Parathyroid adenoma (tissue), 2 donors: ENCODE measurements around the gene TMEM163.

Experiments
- H2AFZ ChIP-seq: fragments of 300-600 bp; sonication (generic); one replicate; pipeline ENCODE4 v1.7.0; 2017; ENCODE audit warnings: antibody characterized with exemption, mild to moderate bottlenecking
- H3K27ac ChIP-seq: fragments of 300-600 bp; sonication (generic); one replicate; pipeline ENCODE4 v1.7.0; 2017
- H3K27me3 ChIP-seq: fragments of 300-600 bp; sonication (generic); one replicate; pipeline ENCODE4 v1.7.0; 2017; ENCODE audit warnings: low read length; ENCODE audit not compliant: control insufficient read depth, insufficient read depth
- H3K36me3 ChIP-seq: fragments of 300-600 bp; sonication (generic); one replicate; pipeline ENCODE4 v1.7.0; 2017; ENCODE audit warnings: low read length; ENCODE audit not compliant: control insufficient read depth, insufficient read depth
- H3K4me1 ChIP-seq: fragments of 300-600 bp; sonication (generic); one replicate; pipeline ENCODE4 v1.7.0; 2017; ENCODE audit warnings: control low read depth
- H3K4me2 ChIP-seq: fragments of 300-600 bp; sonication (generic); one replicate; pipeline ENCODE4 v1.7.0; 2017; ENCODE audit warnings: low read length
- H3K4me3 ChIP-seq: fragments of 300-600 bp; sonication (generic); one replicate; pipeline ENCODE4 v1.7.0; 2017; ENCODE audit warnings: low read depth, low read length
- H3K79me2 ChIP-seq: fragments of 300-600 bp; sonication (generic); one replicate; pipeline ENCODE4 v1.7.0; 2017; ENCODE audit warnings: control low read depth
- H3K9ac ChIP-seq: fragments of 300-600 bp; sonication (generic); one replicate; pipeline ENCODE4 v1.7.0; 2017; ENCODE audit warnings: mild to moderate bottlenecking
- H3K9me3 ChIP-seq: fragments of 300-600 bp; sonication (generic); one replicate; pipeline ENCODE4 v1.7.0; 2017; ENCODE audit warnings: low read length; ENCODE audit not compliant: control insufficient read depth
- TF ChIP-seq, protein P1 (sequence below): fragments of 300-600 bp; sonication (generic); IDR thresholded peaks from one replicate; pipeline ENCODE4 v1.7.0; 2017; ENCODE audit warnings: antibody characterized with exemption, mild to moderate bottlenecking
- donor health status: primary hyperparathyroidism.

TMEM163 gene

DNA sequence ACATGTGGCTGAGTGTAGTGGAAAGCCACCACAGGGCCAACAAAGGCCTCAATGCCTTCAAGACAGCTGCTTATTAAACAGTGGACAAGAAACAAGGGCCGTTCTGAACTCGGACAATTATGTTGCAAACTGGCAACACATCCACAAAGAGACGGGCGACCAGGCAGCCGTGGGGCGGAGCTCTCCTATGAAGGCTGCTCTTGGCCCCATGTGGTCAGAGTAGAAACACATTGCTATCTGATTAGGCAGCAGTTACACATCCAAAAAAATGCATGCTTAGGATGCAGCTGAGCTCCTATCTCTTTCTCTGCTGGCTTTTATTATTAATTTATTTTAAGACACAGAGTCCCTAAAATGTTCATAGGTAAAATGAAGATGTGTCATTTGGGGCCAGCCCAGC is 163.4 kb downstream of the TMEM163 start:
- Histone ChIP-seq H3K36me3 (no peaks in the 10 kb centered on the region), H3K4me2 (no peak overlapping the region), H3K79me2 (no peaks in the 10 kb centered on the region), H2AFZ (no peak overlapping the region), H3K9ac (no peak overlapping the region), H3K4me1 (no peaks in the 10 kb centered on the region), H3K27ac (no peak overlapping the region), H3K27me3 (no peaks in the 10 kb centered on the region), H3K9me3 (no peaks in the 10 kb centered on the region), H3K4me3 (no peak overlapping the region)
- TF ChIP-seq, protein P1, sequence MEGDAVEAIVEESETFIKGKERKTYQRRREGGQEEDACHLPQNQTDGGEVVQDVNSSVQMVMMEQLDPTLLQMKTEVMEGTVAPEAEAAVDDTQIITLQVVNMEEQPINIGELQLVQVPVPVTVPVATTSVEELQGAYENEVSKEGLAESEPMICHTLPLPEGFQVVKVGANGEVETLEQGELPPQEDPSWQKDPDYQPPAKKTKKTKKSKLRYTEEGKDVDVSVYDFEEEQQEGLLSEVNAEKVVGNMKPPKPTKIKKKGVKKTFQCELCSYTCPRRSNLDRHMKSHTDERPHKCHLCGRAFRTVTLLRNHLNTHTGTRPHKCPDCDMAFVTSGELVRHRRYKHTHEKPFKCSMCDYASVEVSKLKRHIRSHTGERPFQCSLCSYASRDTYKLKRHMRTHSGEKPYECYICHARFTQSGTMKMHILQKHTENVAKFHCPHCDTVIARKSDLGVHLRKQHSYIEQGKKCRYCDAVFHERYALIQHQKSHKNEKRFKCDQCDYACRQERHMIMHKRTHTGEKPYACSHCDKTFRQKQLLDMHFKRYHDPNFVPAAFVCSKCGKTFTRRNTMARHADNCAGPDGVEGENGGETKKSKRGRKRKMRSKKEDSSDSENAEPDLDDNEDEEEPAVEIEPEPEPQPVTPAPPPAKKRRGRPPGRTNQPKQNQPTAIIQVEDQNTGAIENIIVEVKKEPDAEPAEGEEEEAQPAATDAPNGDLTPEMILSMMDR, result no peak

DNA sequence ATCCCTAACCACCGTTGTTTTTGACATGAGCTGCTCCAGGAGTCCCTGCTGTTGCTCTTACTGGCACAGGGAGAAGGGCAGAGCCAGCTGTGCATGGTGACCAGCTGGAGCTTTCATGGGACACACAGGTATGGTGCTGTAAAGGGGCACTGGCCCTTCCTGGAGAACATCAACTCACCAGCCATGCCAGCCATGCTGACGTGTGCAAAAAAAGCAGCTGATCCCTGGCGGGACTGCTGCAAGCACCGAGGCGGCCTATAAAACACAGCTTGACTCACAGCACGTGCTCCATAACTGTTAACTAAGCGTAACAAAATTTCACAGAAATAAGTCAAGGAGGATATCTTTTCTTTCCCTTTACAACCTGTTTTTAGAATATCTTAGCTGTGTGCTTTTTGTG is 165.1 kb downstream of the TMEM163 start:
- Histone ChIP-seq H3K4me1 (no peaks in the 10 kb centered on the region), H3K9ac (no peak overlapping the region), H3K4me3 (no peak overlapping the region), H3K27ac (no peak overlapping the region), H3K9me3 (no peaks in the 10 kb centered on the region), H3K4me2 (no peak overlapping the region), H3K27me3 (no peaks in the 10 kb centered on the region), H2AFZ (no peak overlapping the region), H3K79me2 (no peaks in the 10 kb centered on the region), H3K36me3 (no peaks in the 10 kb centered on the region)
- TF ChIP-seq, protein P1, result no peak

DNA sequence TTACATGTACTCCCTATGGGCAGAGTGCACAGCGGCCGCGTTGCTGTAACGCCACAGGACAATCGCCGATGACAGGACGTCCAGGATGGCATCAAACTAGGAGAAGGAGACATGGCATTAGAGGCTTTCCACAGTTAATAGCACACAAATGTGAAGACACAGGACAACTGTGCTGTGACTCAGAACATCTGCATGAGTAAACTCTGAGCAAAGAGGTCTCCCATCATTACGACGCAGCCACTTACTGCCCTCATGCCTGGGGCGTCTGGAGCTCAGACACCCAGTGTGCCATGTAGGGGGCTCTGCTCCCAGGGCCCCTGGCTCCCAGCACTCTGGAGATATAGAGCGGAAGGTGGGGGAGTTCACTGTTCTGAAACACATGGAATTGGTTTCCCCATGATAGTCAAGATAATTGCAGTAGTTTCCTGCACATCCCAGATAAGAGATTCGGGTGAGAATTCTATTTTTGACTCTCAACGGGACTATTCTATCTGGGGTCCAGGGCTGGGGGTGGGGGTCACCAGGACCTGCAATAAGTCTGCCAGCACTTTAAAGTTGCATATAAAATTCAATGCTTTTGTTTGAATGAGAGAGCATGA is 168.1 kb downstream of the TMEM163 start:
- Histone ChIP-seq H3K79me2 (no peaks in the 10 kb centered on the region), H3K9ac (no peak overlapping the region), H3K4me1 (no peaks in the 10 kb centered on the region), H3K27ac (no peak overlapping the region), H3K27me3 (no peaks in the 10 kb centered on the region), H2AFZ (no peak overlapping the region), H3K9me3 (no peaks in the 10 kb centered on the region), H3K4me2 (no peak overlapping the region), H3K4me3 (no peak overlapping the region), H3K36me3 (no peaks in the 10 kb centered on the region)
- TF ChIP-seq, protein P1, result no peak

DNA sequence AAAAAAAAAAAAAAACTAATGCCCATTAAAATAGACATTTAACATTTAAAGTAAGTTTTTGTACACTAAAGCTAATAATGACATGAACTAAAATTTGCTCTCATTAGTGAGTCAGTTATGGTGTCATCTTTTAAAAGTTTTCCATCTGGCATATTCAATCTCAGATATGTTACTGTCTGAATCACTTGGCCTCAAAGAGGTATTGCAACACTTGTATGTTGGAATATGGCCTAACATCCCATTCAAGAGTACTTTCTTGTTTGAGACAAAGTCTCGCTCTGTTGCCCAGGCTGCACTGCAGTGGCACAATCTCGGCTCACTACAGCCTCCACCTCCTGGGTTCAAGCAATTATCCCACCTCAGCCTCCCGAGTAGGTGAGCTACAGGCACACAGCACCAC is 169.7 kb downstream of the TMEM163 start:
- H3K4me2 ChIP-seq, result no peak overlapping the region
- no peak overlapping the region for H2AFZ ChIP-seq
- TF ChIP-seq, protein P1, result no peak
- H3K79me2 ChIP-seq, result no peaks in the 10 kb centered on the region
- H3K27ac ChIP-seq, result no peak overlapping the region
- no peaks in the 10 kb centered on the region for H3K36me3 ChIP-seq
- H3K4me1 ChIP-seq, result no peaks in the 10 kb centered on the region
- H3K9me3 ChIP-seq, result no peaks in the 10 kb centered on the region
- H3K4me3 ChIP-seq, result no peak overlapping the region
- no peak overlapping the region for H3K9ac ChIP-seq
- H3K27me3 ChIP-seq, result no peaks in the 10 kb centered on the region

GRCh38 chr2:134540990-134541389 is 177.8 kb downstream of the TMEM163 start:
- TF ChIP-seq, protein P1, result no peak
- H3K79me2 ChIP-seq, result no peaks in the 10 kb centered on the region
- H3K4me3 ChIP-seq, result no peak overlapping the region

More at GRCh38 chr2:134540990-134541389, 177.8 kb downstream of the TMEM163 start:
- no peak overlapping the region for H3K4me2 ChIP-seq
- no peaks in the 10 kb centered on the region for H3K36me3 ChIP-seq
- no peak overlapping the region for H3K9ac ChIP-seq
- no peak overlapping the region for H3K27ac ChIP-seq
- no peaks in the 10 kb centered on the region for H3K4me1 ChIP-seq
- H3K27me3 ChIP-seq, result no peaks in the 10 kb centered on the region
- H2AFZ ChIP-seq, result no peak overlapping the region
- H3K9me3 ChIP-seq, result no peaks in the 10 kb centered on the region
